Retina (tissue), 1 donor: ENCODE data around the gene CCP110.

ENCODE experiments used
- DNase-seq: peaks from one replicate; pipeline ENCODE4 v3.0.0-alpha.2; 2016

CCP110 gene

GRCh38 chr16:19555938-19556771 lies 32.4 kb downstream of the CCP110 start:
- no peak for DNase-seq

- DNase-seq: peak; percentile 69
Measured at GRCh38 chr16:19559242-19559910, 35.6 kb downstream of the CCP110 start.

DNA sequence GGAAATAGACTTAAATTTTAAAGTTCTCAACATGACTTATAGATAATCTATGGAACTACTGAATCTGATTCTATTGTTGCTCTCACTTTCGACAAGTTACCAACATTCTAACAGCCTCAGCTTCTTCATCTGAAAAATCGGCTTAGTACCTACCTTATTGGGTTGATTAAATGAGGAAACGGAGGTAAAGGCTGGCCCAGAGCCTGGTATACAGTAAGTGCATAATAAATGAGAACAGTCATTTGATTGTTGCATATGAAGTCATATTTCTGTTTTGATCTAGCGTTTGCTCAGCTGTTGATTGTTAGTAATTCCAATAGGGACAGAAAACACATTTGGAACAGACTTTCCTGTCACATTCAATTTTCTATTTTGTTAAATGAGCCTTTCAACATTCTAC lies 36.3 kb downstream of the CCP110 start:
- no peak for DNase-seq

GRCh38 chr16:19563377-19563776 lies 39.6 kb downstream of the CCP110 start:
- DNase-seq: no peak

- DNase-seq: no peak
Measured at GRCh38 chr16:19566362-19566761, 42.6 kb downstream of the CCP110 start.

GRCh38 chr16:19567560-19567959 lies 43.8 kb downstream of the CCP110 start:
- DNase-seq: no peak

DNA sequence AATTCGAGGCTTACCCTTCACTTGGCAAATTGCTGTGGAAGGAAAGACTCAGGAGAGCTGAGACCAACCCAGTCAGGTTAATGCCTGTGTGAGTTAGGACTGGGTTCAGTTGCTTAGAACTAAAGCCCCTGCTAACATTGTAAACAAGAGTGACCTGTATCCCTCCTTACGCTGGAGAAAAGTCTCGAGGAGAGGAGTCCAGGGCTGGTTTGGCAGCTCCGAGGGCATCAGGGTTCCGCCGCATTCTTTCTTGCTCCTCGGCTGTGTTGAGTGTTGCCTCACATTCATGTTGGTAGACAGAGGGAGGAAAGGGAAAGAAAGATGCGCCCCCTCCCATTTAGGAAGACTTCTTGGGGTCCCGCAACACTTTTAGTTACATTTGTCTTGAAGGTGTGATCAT lies 50.3 kb downstream of the CCP110 start:
- DNase-seq: no peak

DNA sequence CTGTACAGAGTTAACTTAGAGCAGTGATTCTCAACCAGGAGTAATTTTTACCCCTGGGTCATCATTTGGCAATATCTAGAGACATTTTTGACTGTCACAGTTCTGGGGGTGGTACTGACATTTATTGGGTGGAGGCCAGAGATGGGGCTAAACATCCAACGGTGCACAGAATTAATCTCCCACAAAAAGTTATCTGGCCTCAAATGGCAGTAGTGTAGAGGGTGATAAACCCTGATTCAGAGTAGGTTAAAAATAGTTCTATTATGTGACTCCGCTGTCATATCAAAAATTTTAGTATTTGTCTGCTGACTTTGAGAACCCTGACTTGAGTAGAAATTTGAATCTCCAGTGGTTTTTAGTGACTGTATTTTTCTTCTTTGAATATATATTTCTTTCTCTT lies 50.9 kb downstream of the CCP110 start:
- DNase-seq: no peak

DNA sequence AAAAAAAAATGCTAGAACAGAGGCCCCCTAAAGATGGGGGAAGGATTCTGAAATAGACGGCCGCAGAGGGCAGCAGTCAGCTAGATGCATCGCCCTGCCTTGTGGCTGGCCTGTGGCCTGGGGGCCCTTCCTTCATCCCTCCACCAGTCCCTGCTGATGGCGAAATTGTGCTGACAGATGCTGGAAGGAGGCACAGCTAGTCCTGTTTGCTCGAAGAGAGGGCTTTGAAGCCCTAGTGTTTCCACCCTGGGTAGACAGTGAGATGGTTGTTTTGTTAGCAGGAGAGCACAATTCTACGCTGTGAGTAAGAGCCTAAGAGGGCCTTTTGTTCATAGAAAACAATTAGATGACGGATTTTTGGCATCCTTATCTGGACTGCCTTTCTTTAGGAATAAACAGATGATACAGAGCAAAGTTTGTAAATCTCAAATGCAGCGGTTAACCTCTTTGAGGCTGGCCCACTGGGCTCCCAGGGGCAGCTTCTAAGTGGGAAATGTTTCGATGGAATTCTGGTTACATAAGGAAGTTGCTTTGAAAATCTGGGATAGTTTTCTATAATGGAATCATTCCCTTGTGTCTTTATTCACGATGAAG lies 54.7 kb downstream of the CCP110 start:
- DNase-seq: no peak

GRCh38 chr16:19582050-19582831 lies 58.5 kb downstream of the CCP110 start:
- DNase-seq: no peak

DNA sequence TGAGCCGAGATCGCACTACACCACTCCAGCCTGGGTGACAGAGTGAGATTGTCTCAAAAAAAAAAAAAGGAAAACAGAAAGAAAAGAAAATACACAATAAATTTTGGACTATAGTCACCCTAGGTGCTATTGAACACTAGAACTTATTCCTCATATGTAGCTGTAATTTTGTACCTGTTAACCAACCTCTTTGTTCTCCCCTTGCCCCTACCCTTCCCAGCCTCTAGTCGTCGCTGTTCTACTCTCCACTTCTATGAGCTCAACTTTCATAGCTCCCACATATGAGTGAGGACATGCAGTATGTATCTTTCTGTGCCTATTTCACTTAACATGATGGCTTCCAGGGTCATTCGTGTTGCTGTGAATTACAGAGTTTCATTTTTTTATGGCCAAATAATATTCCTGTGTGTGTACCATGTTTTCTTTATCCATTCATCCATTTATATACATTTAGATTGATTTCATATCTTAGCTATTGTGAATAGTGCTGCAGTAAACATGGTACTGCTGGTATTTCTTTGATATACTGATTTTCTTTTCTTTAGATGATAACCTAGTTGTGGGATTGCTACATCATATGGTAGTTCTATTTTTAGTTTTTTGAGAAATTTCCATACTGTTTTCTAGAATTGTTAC lies 60.0 kb downstream of the CCP110 start:
- peak; percentile 54 for DNase-seq

DNA sequence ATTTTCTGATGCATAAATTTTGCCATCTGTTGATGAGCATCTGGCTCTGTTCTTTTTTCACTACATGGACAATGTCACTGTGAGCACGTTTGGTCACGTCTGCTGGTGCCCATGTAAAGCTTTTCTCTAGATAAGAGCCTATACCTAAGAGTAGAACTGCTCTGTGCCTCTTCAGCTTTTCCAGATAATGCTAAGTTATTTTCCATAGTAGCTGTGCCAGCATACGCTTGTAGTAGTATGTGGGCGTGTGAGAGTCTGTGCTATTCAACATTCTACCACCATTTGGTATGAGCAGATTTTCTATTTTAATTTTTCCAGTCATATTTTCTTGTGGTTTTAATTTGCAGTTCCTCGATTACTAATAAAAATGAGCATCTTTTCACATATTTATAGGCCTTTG lies 64.9 kb downstream of the CCP110 start:
- DNase-seq: no peak

DNA sequence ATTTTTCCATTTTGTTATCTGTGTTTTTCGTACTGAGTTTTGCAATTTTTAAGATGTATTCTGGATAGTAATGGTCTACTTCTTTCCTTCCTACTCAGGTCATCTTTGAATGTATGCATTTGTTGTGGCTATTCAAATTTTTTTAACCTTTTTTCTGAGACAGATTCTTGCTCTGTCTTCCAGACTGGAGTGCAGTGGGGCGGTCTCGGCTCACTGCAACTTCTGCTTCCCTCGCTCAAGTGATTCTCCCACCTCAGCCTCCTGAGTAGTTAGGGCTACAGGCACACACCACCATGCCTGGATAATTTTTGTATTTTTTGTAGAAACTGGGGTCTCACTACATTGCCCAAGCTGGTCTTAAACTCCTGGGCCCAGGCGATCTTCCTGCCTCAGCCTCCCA lies 65.4 kb downstream of the CCP110 start:
- no peak for DNase-seq

- no peak for DNase-seq
Measured at GRCh38 chr16:19589771-19590302, 66.1 kb downstream of the CCP110 start.

- DNase-seq: no peak
Measured at GRCh38 chr16:19595043-19595767, 71.5 kb downstream of the CCP110 start.

- DNase-seq: no peak
Measured at GRCh38 chr16:19598805-19599510, 75.2 kb downstream of the CCP110 start.

- DNase-seq: no peak
Measured at GRCh38 chr16:19599968-19600716, 76.4 kb downstream of the CCP110 start.

DNA sequence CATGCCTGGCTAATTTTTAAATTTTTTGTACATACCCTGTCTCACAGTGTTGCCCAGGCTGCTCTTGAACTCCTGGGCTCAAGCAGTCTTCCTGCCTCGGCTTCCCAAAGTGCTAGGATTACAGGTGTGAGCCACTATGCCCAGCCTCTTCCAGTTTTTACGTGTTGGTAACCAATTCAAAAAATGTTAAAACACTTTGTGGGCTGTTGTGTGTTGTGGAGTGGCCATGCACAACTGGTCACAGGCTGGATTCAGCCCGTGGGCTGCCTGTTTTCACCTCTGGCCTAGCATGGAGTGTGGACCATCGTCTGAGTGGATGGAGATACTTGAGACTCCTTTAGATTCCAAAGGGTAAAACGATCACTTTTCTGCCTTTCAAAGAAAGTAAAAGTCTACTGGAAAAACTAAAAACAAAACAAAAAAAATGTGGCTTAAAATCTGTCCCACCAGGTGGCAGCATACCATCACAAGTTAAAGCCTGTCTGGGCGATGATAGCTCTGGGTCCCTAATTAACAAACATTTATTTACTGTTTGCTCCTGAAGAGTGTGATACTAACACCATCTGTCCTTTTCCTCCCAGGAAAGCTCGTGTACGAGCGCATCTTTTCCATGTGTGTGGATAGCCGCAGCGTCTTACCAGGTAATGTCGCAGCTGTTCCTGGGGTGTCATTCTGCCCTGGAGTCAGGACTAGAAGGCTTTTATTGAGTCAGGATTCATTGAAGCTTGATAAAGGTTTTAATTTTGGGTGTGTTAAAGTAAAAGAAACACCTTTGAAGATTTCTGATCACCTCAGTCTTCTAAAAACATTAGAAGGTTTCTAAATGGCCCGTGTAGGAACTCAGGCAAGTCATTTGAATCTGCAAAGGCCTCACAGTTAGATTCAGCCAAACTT lies 77.6 kb downstream of the CCP110 start:
- DNase-seq: peak; percentile 52
